ENCODE measurements around the gene SNX27. TPM values are rescaled to one million over a fixed set of nuclear protein-coding genes. Genes with fewer than 3 reads are reported as not detected.

SNX27 gene
- total and polyA plus RNA-seq, 12 donors: 6.5 to 37.8 (median 32.2) TPM

- H3K27me3 ChIP-seq: no peaks in the 10 kb centered on the region
- peaks cover 0 to 19% (median 0%) of the 10 kb centered on the region in 9 donors for H3K4me1 ChIP-seq
- ATAC-seq: no peak
- intact Hi-C loops (cut with DNase I): loop anchor here in 1 of 10 donors (10.0 kb wide), 1 partner anchor 251 kb away; the partner anchor contains the start of genes C2CD4D and RORC
- H3K36me3 ChIP-seq: peaks cover 0 to 32% (median 4%) of the 10 kb centered on the region in 9 donors
- H3K27ac ChIP-seq: no peak overlapping the region
- no peaks in the 10 kb centered on the region for H3K9me3 ChIP-seq
- TF ChIP-seq, protein P1, sequence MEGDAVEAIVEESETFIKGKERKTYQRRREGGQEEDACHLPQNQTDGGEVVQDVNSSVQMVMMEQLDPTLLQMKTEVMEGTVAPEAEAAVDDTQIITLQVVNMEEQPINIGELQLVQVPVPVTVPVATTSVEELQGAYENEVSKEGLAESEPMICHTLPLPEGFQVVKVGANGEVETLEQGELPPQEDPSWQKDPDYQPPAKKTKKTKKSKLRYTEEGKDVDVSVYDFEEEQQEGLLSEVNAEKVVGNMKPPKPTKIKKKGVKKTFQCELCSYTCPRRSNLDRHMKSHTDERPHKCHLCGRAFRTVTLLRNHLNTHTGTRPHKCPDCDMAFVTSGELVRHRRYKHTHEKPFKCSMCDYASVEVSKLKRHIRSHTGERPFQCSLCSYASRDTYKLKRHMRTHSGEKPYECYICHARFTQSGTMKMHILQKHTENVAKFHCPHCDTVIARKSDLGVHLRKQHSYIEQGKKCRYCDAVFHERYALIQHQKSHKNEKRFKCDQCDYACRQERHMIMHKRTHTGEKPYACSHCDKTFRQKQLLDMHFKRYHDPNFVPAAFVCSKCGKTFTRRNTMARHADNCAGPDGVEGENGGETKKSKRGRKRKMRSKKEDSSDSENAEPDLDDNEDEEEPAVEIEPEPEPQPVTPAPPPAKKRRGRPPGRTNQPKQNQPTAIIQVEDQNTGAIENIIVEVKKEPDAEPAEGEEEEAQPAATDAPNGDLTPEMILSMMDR (IDR thresholded peaks at IDR 0.05): no peak
- DNase-seq: no peak
- no peak overlapping the region for H3K4me3 ChIP-seq
- 65 to 74% methylated on average over 2 of the region's 2 CpGs for WGBS, 2 donors
These were observed 28.1 kb upstream of the SNX27 start for GRCh38 chr1:151583796-151584195.

DNA sequence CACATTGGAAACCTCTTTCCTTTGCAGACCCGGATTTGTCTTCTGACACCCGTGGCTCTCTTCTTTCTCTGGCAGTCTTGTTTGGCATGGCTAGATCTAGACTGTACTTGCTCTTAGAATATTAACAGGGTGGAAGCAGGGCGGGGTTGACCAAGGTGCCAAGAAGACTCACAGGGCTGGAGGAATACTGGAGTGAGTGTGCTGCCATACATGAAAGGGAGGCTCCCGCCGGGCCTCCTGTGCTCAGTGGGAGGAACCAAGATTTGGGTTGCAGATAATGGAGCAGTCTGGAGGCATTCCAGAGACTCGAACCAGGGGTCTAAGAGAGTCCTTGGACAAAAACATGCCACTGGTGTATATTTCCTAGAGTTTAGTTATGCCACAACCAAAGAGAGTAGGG is 27.6 kb upstream of the SNX27 start:
- no peak for ATAC-seq
- peak overlapping the region in 2 of 10 donors; percentile 9 to 13 for H3K27ac ChIP-seq

GRCh38 chr1:151584780-151585179 is 27.1 kb upstream of the SNX27 start:
- DNase-seq (no peak), ATAC-seq (peak in 1 of 8 donors; percentile 42)
- TF ChIP-seq, protein P1 (IDR thresholded peaks at IDR 0.05): no peak
- peak overlapping the region in 3 of 10 donors; percentile 9 to 43 (median 13) for H3K27ac ChIP-seq
- no peaks in the 10 kb centered on the region for H3K9me3 ChIP-seq
- peaks cover 0 to 19% (median 0%) of the 10 kb centered on the region in 9 donors for H3K4me1 ChIP-seq
- WGBS, 2 donors: 54% methylated on average over 7 of the region's 7 CpGs
- intact Hi-C loops (cut with DNase I): loop anchor here in 1 of 10 donors (10.0 kb wide), 1 partner anchor 250 kb away; the partner anchor contains the start of genes C2CD4D and RORC
- no peaks in the 10 kb centered on the region for H3K27me3 ChIP-seq
- peaks cover 0 to 22% (median 4%) of the 10 kb centered on the region in 9 donors for H3K36me3 ChIP-seq
- no peak overlapping the region for H3K4me3 ChIP-seq

More for the DNA sequence above, 27.6 kb upstream of the SNX27 start:
- Histone ChIP-seq H3K27me3 (no peaks in the 10 kb centered on the region), H3K9me3 (no peaks in the 10 kb centered on the region), H3K4me1 (peaks cover 0 to 19% (median 0%) of the 10 kb centered on the region in 9 donors), H3K36me3 (peaks cover 0 to 27% (median 4%) of the 10 kb centered on the region in 9 donors), H3K4me3 (no peak overlapping the region)
- WGBS, 2 donors: 81 to 83% methylated on average over 6 of the region's 6 CpGs
- no peak for DNase-seq
- TF ChIP-seq, protein P1 (IDR thresholded peaks at IDR 0.05): no peak
- intact Hi-C loops (cut with DNase I): loop anchor here in 1 of 10 donors (10.0 kb wide), 1 partner anchor 251 kb away; the partner anchor contains the start of genes C2CD4D and RORC

DNA sequence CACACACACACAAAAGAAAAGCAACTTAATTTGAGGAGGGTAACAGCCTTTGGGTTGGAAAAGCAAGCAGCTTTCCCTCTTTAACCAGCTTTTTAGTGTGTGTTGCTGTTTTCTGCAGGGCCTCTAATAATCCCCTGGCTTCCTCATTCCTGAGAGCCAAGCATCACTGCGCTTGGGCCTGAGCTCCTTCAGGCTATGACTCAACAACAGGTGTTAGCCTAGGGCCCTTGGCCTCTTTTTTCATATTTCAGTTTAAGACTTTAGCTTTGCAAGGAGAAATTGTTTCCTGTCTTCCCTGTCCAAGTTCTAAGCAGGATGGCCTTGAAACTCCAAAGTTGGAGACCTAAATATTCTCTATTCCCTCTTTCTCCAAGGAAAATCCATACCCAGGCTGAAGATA is 26.2 kb upstream of the SNX27 start:
- H3K27me3 ChIP-seq: no peaks in the 10 kb centered on the region
- peaks cover 0 to 16% (median 0%) of the 10 kb centered on the region in 9 donors for H3K36me3 ChIP-seq
- DNase-seq (no peak), ATAC-seq (peak in 6 of 8 donors; percentile 53 to 68 (median 64))
- TF ChIP-seq, protein P1 (IDR thresholded peaks at IDR 0.05): no peak
- intact Hi-C loops (cut with DNase I): loop anchor here in 1 of 10 donors (10.0 kb wide), 1 partner anchor 249 kb away; the partner anchor contains the start of genes C2CD4D and RORC
- peak overlapping the region in 2 of 10 donors; percentile 13 to 43 for H3K27ac ChIP-seq
- H3K9me3 ChIP-seq: peaks cover 0 to under 1% (median 0%) of the 10 kb centered on the region in 11 donors
- H3K4me3 ChIP-seq: no peak overlapping the region
- 0 to 50% methylated on average over 1 of the region's 1 CpG for WGBS, 2 donors
- H3K4me1 ChIP-seq: peaks cover 0 to 19% (median 0%) of the 10 kb centered on the region in 9 donors
